NCI-H128 (cell line): ENCODE results near the gene CFAP161.

Experiments
- DNase-seq: peaks from one replicate; lab custom pipeline; 2025; ENCODE audit not compliant: unreplicated experiment; lab: John Stamatoyannopoulos, UW

The CFAP161 gene

DNA sequence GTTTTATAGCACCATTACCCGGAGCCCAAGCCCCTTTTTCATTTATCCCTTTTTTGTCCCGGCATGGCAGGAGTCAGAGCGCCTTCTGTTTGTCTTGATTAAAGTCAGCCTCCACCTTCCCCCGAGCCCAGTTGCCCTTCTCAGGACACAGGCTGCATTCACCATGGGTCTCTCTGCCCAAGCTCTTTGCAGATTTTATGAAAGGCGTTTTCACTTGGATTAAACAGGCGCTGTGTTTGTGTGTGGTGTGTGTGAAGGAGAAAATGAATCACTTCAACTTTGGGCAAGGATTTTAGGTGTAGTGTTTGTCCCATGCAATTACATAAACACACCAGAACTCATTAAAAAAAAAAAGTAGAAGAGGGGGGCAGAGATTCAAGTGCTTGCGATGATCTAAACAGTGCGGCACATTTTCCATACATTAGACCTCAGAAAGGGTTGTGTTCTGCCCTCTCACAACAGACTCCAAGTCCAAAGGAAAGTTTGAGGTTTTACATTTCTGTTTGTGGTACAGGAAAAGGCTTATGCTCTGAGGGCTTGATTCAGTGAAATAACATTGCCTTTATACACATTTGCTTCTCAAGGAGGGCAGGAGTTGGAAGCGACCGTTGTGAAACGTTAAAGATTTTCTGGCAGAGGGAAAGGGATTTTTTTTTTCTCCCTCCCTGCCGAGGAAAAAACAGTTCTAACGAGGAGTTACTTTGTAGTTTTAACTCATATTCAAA lies 48.1 kb downstream of the CFAP161 start:
- DNase-seq = no peak

DNA sequence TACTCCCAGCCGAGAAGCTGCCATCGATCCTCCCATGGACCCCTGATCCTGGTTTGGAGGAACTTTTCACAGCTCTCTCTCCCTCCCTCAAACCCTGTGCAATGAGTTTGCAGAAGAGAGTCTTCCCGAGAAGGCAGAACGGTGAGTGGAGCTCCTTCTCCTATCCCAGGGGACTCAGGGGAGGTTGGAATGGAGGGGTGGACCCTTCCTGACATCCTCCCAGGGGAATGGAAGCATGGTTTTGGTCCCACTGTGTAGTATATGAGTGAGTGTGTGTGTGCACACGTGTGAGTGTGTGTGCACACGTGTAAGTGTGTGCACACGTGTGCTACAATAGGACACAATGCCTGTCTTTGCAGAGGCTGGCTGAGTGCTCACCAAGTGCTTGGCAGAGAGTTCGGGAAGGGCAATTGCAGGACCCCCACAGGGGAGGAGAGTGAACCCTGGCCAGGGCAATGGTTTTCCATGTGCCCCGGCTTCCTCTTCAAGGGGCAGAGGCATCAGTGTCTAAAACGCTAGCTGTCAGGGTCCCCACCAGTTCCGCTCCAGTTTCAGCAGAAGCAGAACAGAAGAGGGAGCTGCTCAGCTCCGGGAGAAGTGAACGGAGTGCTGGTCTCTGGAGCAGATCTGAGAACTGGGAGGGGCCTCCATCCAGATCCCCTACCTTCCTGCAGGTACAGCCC lies 48.8 kb downstream of the CFAP161 start:
- DNase-seq = no peak

- no peak for DNase-seq
Measured at GRCh38 chr15:81183439-81183775, 49.3 kb downstream of the CFAP161 start.

DNA sequence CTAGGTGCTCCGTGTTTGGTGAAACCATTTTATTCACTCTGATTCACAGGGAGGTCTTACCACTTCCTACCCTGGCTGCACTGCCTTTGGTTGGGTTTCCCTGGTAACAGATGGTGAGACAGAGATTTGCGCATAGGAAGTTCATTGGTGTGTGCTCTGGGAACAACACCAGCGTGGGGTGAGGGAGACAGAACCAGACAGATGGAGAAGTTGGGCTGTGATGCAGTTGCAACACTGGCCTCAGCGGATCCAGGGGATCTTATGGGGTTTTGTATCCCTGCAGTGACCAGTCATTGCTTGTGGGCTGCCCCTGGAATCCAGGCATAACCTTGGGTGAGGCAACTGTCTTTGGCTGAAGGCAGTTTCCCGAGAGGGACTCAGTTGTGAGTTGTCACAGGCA lies 50.1 kb downstream of the CFAP161 start:
- no peak for DNase-seq

DNA sequence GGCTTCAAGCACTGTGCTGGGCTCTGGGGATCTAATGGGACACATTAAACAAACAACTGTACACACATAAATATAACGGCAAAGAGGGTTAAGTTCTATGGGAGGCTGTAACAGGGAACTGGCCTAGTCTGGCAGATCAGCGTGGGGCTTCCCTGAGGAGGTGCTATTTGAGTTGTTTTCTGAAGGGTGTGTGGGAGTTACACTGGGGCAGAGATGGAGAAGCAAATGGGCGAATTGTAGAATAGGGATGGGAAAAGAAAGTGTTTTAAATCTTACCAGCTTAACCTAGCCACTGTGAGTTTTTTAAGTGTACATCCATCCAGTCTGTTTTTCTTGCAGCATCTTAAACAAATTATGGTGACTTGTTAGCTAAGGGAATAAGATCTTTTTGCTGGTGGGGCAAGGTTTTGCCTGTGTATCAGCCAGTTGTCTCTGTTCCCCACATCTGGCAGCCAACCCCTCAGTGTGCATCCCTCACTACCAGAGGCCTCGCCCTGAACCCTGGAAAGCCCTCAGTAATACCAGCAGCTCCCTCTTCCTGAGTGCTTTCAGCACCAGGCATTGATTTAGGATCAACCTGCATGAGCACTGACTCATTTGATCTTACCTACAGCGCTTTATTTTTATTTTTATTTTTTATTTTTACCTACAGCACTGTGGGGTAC lies 51.7 kb downstream of the CFAP161 start:
- DNase-seq = no peak

DNA sequence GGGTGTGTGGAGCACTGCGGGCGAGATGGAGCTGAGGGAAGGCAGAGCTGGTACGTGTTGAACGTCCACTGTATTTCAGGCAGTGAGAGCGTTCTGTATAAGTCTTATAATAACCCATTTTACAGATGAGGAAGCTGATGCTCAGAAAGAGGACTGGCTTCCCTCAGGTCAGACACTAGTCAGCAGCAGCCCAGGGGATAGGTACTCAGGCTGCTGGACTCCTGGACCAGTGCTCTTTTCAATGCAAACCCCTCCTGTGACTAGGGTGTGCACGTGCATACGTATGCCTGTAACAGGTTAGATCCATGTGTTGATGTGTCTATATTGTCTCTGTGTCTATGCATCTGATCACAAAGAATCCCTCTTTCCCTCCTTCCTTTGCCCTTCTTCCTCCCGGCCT lies 54.3 kb downstream of the CFAP161 start:
- DNase-seq = no peak

DNA sequence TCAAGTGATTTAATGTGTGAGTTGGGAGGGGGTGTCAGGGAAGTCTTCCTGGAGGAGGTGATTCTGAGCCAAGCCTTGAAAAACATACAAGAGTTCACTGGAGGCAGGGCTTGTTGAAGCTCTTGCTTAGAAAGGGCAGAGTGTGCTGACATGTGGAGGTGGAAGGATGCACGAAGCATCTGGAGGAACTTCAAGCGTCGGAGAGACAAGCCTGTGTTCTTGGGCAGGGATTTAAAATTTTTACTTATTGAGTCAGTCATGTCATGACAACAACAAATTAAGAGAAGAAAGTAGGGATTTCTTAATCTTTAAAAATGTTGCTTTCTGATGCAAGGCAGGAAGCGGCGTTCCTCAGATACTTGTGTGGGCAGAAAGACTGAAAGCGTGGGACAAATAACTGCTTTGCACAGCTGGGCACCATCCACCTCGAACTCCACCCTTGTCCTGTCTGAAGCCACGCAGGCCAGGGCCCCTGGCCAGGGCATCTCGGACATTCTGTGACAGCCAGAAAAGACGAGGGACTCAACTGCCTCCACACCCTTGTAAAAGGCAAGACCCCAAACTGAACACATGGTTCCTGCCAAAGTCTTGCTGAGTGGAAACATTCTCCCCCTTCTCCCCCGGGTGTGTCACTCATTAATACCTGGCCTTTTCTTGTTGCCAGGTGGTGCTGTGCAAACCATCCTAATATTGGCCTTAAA lies 55.7 kb downstream of the CFAP161 start:
- no peak for DNase-seq

GRCh38 chr15:81190922-81191507 lies 56.9 kb downstream of the CFAP161 start:
- no peak for DNase-seq

DNA sequence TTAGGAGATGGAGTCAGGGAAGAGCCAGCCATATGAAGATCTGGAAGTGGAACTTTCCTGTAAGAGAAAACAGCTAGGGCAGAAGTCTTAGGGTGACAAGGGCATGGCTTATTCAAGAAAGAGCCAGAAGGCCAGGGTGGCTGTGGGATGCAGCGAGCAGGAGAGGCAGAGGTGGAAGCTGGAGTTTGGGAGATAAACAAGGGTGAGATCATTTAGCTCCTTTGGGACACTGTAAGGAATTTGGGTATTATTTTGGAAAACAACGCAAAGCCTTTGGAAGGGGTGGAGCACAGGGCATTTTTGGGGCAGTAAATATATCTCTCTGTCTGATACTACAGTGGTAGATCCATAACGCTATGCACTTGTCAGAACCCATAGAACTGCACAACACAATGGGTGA lies 57.6 kb downstream of the CFAP161 start:
- no peak for DNase-seq

DNA sequence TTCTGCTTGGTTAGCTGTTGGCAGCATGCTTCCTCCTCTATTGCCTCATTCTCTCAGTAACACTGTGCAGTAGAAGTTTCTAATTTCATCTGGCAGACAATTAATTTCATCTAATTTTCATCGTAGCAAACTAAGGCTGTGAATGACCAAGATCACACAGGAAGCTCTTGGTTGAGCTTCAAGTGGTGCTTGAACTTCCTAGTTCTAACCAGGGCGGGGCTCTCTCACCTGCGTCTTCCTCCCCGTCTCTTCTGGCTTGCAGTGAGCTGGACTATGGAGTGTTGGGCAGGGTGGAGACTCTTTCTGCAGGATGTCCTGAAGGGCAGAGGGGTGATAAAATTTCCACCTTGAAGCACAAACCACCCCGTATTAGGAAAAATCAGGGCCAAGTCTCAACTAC lies 60.7 kb downstream of the CFAP161 start:
- no peak for DNase-seq

GRCh38 chr15:81195339-81195864 lies 61.3 kb downstream of the CFAP161 start:
- no peak for DNase-seq

DNA sequence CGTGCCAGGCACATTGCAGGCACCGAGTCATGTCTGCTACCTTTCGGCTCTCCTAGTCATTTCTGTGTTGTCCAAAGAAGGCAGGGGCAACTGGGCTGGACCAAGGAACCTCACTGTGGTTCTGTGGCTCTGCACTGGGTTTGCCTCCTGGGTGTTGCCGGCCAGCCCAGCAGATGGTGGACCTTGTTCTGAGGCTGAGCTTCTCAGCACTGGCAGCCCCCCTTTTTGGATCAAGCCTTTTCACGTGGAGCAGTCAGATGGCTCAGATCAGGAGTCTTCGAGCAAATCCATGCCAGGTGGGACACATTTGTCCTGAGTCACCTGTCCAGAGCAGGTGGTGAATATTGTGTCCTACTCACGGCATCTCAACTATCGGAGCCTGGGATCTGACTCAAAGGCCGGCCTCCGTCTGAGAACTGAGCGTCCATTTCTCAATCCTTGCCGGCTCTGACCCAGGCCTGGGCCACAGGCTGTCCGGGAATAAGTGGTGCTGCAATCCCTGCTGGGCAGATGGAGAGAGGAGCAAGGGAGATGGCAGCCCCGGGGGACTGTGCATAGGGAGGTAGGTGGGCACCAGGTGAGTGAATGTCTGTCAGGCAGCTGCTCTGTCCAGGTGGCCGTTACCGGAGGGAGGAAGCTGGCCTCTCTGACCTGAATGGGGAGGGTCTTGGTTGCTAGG lies 62.6 kb downstream of the CFAP161 start, which contains the start of gene IL16:
TSS of gene IL16 (plus strand) at position 304 of the 679 bp plus-strand sequence. CDS start 28,521 bp downstream, outside the sequence.
- DNase-seq = no peak

DNA sequence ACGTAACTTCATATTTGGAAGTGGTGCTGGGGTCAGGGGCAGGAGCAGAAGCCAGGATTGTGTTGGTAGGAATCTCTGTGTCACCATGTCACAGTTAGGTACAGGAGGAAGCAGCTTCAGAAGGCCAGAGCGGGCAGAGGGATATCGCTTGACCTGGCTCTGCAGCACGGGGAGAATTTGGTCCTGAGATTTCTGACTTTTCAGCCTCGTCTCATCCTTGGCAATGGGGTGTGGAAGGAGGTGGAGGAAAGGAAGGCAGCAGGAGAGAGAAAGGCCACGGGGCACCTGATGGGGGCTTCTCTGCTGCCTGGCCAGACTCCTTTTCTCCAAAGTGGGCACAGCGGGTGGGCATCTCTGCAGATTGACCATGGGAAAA lies 63.2 kb downstream of the CFAP161 start:
- DNase-seq = no peak

DNA sequence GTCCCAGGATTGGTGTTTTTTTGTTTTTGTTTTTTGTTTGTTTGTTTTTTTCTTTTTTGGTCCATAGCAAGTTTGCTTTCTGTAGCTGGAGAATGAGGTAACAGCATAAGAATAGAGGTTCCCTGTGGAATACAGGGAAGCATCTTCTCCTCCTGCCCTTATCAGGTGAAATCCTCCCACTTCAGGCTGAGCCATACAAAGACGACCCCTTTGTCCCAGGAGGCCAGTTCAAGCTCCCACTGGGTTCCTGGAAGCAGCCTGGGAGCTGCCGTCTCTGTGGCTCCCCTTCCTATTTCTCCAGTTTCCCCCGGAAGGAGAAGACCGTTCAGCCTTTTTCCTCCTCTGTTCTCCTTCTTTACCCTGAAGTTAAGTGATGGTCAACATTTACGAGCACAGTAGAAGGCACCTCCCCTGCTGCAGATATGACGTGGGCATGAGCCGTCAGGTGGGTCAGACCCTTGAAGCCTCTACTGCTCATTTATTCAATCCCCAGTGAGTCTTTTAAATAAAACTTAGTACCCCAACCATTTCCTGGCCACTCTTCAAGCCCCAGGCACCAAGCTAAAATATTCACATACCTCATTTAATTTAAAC lies 63.7 kb downstream of the CFAP161 start:
- no peak for DNase-seq
